ENCODE data around the gene CAMTA1. TPM values are rescaled to one million over a fixed set of nuclear protein-coding genes. Genes with fewer than 3 reads are reported as not detected.
"Not testable (repeated sequence)": the region's sequence is repeated elsewhere in the genome, so short reads cannot be mapped to it uniquely, and the experiment has no call there.

Gene CAMTA1
- 10 to 100 TPM; 38.8 to 74.0 (median 46.1) TPM for total RNA-seq

- Histone ChIP-seq H3K36me3 (no peaks in the 10 kb centered on the region), H3K4me3 (peak within 1 kb of the TSS; percentile 83 to 98 (median 94)), H3K27ac (peak within 1 kb of the TSS; percentile 95 to 99 (median 98)), H3K4me1 (peaks cover 24 to 41% (median 33%) of the 10 kb centered on the region in 4 donors), H3K27me3 (no peaks in the 10 kb centered on the region), H3K9me3 (no peaks in the 10 kb centered on the region)
- 0% methylated on average over 49 of the region's 69 CpGs; no CpG with 5 or more reads in 1 of the 2 donors for WGBS, 2 donors
- TF ChIP-seq EP300 (IDR thresholded peaks at IDR 0.05), result no peak
- peak in 2 of 6 experiments; percentile 3 to 12 for TF ChIP-seq CTCF (IDR thresholded peaks at IDR 0.05)
- peak in 1 of 2 donors; percentile 44 for TF ChIP-seq POLR2AphosphoS5 (IDR thresholded peaks at IDR 0.05)
- no peak for TF ChIP-seq POLR2A (IDR thresholded peaks at IDR 0.05)
- DNase-seq (peak in 1 of 2 donors; percentile 99), ATAC-seq (ENCODE audit: low FRiP score in 2 of 2) (no peak)
Observed at GRCh38 chr1:6785318-6785727, at the start of gene CAMTA1. CAMTA1 (plus strand) TSS chr1:6785454; CDS start chr1:6785531, 77 bp downstream.

GRCh38 chr1:6738987-6739676, 46.1 kb upstream of the CAMTA1 start:
- H3K27ac ChIP-seq, result no peak overlapping the region
- no peaks in the 10 kb centered on the region for H3K9me3 ChIP-seq
- WGBS, 2 donors, result 75 to 76% methylated on average over 29 to 30 of the region's 30 CpGs
- DNase-seq, result peak in 1 of 2 donors; percentile 58
- no peak for TF ChIP-seq POLR2AphosphoS5 (IDR thresholded peaks at IDR 0.05)
- no peak for TF ChIP-seq CTCF (IDR thresholded peaks at IDR 0.05)
- TF ChIP-seq POLR2A (IDR thresholded peaks at IDR 0.05), result no peak
- TF ChIP-seq EP300 (IDR thresholded peaks at IDR 0.05), result no peak
- no peaks in the 10 kb centered on the region for H3K36me3 ChIP-seq
- H3K4me3 ChIP-seq, result no peak overlapping the region
- H3K27me3 ChIP-seq, result no peaks in the 10 kb centered on the region
- ATAC-seq (ENCODE audit: low FRiP score in 2 of 2), result no peak
- peaks cover 12 to 15% (median 14%) of the 10 kb centered on the region in 4 donors for H3K4me1 ChIP-seq

GRCh38 chr1:6742676-6743188, 42.5 kb upstream of the CAMTA1 start:
- peak overlapping the region in 3 of 4 donors; percentile 69 to 84 (median 73) for H3K27ac ChIP-seq
- H3K4me3 ChIP-seq; ATAC-seq (ENCODE audit: low FRiP score in 2 of 2); H3K36me3 ChIP-seq; H3K9me3 ChIP-seq; DNase-seq; H3K27me3 ChIP-seq: not testable (repeated sequence)
- H3K4me1 ChIP-seq, result peaks cover 12 to 17% (median 15%) of the 10 kb centered on the region in 4 donors
- WGBS, 2 donors, result 66 to 72% methylated on average over 7 of the region's 7 CpGs

GRCh38 chr1:6743189-6744101, 41.8 kb upstream of the CAMTA1 start:
- no peaks in the 10 kb centered on the region for H3K36me3 ChIP-seq
- no peaks in the 10 kb centered on the region for H3K27me3 ChIP-seq
- WGBS, 2 donors, result 15 to 29% methylated on average over 14 to 20 of the region's 20 CpGs
- DNase-seq, result peak; percentile 60 to 80
- H3K4me1 ChIP-seq, result peaks cover 12 to 17% (median 15%) of the 10 kb centered on the region in 4 donors
- no peak overlapping the region for H3K4me3 ChIP-seq
- H3K9me3 ChIP-seq, result no peaks in the 10 kb centered on the region
- peak overlapping the region; percentile 69 to 84 (median 73) for H3K27ac ChIP-seq
- ATAC-seq (ENCODE audit: low FRiP score in 2 of 2), result peak; percentile 79 to 92
- TF ChIP-seq CTCF (IDR thresholded peaks at IDR 0.05), result no peak
- no peak for TF ChIP-seq EP300 (IDR thresholded peaks at IDR 0.05)
- no peak for TF ChIP-seq POLR2AphosphoS5 (IDR thresholded peaks at IDR 0.05)
- no peak for TF ChIP-seq POLR2A (IDR thresholded peaks at IDR 0.05)

- no peaks in the 10 kb centered on the region for H3K9me3 ChIP-seq
- no peaks in the 10 kb centered on the region for H3K36me3 ChIP-seq
- H3K4me3 ChIP-seq, result no peak overlapping the region
- H3K27me3 ChIP-seq, result no peaks in the 10 kb centered on the region
- H3K27ac ChIP-seq, result no peak overlapping the region
- H3K4me1 ChIP-seq, result peaks cover 12 to 17% (median 15%) of the 10 kb centered on the region in 4 donors
- ATAC-seq (ENCODE audit: low FRiP score in 2 of 2) (no peak), DNase-seq (no peak)
- no peak for TF ChIP-seq EP300 (IDR thresholded peaks at IDR 0.05)
- TF ChIP-seq CTCF (IDR thresholded peaks at IDR 0.05), result no peak
- no peak for TF ChIP-seq POLR2AphosphoS5 (IDR thresholded peaks at IDR 0.05)
- WGBS, 2 donors, result 83 to 91% methylated on average over 5 of the region's 5 CpGs
Observed at GRCh38 chr1:6745073-6745472, 40.2 kb upstream of the CAMTA1 start.

All from upper lobe of left lung (tissue), 6 donors.